Measurements from ENCODE around the gene HBM.
A peak's percentile ranks its signal among the peaks of the same experiment; 100 is the strongest.
"Not testable (repeated sequence)": the region's sequence is repeated elsewhere in the genome, so short reads cannot be mapped to it uniquely, and the experiment has no call there.

HBM gene

GRCh38 chr16:170788-171187 is 5.0 kb downstream of the HBM start:
- no peak for DNase-seq

DNA sequence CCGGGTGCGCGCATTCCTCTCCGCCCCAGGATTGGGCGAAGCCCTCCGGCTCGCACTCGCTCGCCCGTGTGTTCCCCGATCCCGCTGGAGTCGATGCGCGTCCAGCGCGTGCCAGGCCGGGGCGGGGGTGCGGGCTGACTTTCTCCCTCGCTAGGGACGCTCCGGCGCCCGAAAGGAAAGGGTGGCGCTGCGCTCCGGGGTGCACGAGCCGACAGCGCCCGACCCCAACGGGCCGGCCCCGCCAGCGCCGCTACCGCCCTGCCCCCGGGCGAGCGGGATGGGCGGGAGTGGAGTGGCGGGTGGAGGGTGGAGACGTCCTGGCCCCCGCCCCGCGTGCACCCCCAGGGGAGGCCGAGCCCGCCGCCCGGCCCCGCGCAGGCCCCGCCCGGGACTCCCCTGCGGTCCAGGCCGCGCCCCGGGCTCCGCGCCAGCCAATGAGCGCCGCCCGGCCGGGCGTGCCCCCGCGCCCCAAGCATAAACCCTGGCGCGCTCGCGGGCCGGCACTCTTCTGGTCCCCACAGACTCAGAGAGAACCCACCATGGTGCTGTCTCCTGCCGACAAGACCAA is 6.7 kb downstream of the HBM start, which contains the start of gene HBA2:
HBA2 (plus strand) TSS at position 503 of the 568 bp plus-strand sequence; CDS start at position 540, 37 bp downstream.
- DNase-seq, result not testable (repeated sequence)

DNA sequence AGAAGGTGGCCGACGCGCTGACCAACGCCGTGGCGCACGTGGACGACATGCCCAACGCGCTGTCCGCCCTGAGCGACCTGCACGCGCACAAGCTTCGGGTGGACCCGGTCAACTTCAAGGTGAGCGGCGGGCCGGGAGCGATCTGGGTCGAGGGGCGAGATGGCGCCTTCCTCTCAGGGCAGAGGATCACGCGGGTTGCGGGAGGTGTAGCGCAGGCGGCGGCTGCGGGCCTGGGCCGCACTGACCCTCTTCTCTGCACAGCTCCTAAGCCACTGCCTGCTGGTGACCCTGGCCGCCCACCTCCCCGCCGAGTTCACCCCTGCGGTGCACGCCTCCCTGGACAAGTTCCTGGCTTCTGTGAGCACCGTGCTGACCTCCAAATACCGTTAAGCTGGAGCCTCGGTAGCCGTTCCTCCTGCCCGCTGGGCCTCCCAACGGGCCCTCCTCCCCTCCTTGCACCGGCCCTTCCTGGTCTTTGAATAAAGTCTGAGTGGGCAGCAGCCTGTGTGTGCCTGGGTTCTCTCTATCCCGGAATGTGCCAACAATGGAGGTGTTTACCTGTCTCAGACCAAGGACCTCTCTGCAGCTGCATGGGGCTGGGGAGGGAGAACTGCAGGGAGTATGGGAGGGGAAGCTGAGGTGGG is 7.6 kb downstream of the HBM start:
- DNase-seq, result not testable (repeated sequence)

GRCh38 chr16:173928-174769 is 8.4 kb downstream of the HBM start:
- not testable (repeated sequence) for DNase-seq

DNA sequence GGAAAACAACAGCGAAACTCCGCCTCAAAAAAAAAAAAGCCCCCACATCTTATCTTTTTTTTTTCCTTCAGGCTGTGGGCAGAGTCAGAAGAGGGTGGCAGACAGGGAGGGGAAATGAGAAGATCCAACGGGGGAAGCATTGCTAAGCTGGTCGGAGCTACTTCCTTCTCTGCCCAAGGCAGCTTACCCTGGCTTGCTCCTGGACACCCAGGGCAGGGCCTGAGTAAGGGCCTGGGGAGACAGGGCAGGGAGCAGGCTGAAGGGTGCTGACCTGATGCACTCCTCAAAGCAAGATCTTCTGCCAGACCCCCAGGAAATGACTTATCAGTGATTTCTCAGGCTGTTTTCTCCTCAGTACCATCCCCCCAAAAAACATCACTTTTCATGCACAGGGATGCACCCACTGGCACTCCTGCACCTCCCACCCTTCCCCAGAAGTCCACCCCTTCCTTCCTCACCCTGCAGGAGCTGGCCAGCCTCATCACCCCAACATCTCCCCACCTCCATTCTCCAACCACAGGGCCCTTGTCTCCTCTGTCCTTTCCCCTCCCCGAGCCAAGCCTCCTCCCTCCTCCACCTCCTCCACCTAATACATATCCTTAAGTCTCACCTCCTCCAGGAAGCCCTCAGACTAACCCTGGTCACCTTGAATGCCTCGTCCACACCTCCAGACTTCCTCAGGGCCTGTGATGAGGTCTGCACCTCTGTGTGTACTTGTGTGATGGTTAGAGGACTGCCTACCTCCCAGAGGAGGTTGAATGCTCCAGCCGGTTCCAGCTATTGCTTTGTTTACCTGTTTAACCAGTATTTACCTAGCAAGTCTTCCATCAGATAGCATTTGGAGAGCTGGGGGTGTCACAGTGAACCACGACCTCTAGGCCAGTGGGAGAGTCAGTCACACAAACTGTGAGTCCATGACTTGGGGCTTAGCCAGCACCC is 9.5 kb downstream of the HBM start:
- no peak for DNase-seq

- DNase-seq, result not testable (repeated sequence)
Measured at GRCh38 chr16:176006-176405, 10.2 kb downstream of the HBM start.

GRCh38 chr16:176477-177382 is 11.0 kb downstream of the HBM start, which contains the start of gene HBA1:
Gene HBA1 (plus strand): TSS chr16:176680. CDS start chr16:176717, 37 bp downstream.
- DNase-seq, result not testable (repeated sequence)

- DNase-seq, result no peak
Measured at GRCh38 chr16:177394-177822, 11.6 kb downstream of the HBM start.

- DNase-seq, result no peak
Measured at GRCh38 chr16:177981-178667, 12.3 kb downstream of the HBM start.

DNA sequence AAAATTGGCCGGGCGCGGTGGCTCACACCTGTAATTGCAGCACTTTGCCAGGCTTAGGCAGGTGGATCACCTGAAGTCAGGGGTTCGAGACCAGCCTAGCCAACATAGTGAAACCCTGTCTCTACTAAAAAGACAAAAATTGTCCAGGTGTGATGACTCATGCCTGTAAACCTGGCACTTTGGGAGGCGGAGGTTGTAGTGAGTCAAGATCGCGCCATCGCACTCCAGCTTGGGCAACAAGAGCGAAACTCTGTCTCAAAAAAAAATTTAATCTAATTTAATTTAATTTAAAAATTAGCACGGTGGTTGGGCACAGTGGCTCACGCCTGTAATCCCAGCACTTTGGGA is 12.9 kb downstream of the HBM start:
- DNase-seq, result no peak

GRCh38 chr16:179211-180092 is 13.7 kb downstream of the HBM start:
- DNase-seq, result no peak

DNA sequence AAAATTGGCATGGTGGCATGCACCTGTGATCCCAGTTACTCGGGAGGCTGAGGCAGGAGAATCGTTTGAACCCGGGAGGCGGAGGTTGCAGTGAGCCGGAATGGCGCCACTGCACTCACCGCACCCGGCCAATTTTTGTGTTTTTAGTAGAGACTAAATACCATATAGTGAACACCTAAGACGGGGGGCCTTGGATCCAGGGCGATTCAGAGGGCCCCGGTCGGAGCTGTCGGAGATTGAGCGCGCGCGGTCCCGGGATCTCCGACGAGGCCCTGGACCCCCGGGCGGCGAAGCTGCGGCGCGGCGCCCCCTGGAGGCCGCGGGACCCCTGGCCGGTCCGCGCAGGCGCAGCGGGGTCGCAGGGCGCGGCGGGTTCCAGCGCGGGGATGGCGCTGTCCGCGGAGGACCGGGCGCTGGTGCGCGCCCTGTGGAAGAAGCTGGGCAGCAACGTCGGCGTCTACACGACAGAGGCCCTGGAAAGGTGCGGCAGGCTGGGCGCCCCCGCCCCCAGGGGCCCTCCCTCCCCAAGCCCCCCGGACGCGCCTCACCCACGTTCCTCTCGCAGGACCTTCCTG is 14.4 kb downstream of the HBM start, which contains the start of gene HBQ1:
HBQ1 (plus strand) TSS at position 359 of the 575 bp plus-strand sequence; CDS start at position 387, 28 bp downstream.
- DNase-seq, result no peak

DNA sequence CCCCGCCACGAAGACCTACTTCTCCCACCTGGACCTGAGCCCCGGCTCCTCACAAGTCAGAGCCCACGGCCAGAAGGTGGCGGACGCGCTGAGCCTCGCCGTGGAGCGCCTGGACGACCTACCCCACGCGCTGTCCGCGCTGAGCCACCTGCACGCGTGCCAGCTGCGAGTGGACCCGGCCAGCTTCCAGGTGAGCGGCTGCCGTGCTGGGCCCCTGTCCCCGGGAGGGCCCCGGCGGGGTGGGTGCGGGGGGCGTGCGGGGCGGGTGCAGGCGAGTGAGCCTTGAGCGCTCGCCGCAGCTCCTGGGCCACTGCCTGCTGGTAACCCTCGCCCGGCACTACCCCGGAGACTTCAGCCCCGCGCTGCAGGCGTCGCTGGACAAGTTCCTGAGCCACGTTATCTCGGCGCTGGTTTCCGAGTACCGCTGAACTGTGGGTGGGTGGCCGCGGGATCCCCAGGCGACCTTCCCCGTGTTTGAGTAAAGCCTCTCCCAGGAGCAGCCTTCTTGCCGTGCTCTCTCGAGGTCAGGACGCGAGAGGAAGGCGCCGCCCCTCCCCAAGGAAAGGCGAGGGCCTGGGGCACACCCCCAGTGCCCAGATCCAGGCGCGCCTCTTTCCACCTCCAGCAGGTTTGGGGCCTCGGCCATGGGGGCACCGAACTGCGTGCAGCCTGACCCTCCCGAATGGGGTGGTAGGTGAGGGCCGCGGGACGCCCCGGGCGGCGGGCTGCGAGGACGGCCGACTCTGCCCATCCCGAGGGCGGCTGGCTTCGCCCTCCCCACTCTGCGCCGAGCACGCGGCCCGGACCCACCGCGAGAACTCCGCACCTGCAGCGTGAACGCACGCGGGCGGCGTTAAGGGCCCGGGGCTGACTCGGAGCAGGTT is 15.1 kb downstream of the HBM start:
- DNase-seq, result no peak

GRCh38 chr16:181565-182021 is 15.8 kb downstream of the HBM start:
- peak; percentile 85 for DNase-seq

DNA sequence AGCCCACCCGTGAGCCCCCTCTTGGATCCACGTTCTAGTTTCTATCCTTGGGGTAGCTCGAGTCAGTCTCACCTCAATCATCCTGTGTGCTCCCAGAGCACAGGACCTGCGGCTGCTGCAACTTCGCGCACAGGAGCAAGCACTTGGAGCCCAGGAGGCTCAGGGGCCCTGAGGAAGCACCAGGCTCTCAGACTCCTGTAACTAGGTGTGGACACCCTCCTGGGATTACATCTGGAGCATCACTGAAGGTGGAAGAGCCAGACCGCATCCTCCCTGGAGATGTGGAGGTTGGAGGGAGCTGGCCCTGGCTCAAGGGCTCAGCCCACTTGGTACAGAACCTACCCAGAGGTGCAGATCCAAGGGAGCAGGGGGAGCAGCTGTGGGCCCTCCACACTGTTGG is 17.2 kb downstream of the HBM start:
- DNase-seq, result no peak

- no peak for DNase-seq
Measured at GRCh38 chr16:185213-185612, 19.4 kb downstream of the HBM start.

GRCh38 chr16:185691-186090 is 19.9 kb downstream of the HBM start:
- no peak for DNase-seq

GRCh38 chr16:187330-187729 is 21.6 kb downstream of the HBM start:
- no peak for DNase-seq

Measured in CD4-positive, alpha-beta T cell treated with Interleukin-17A for 1 hour (primary cell).